SK-N-SH (cell line): Measurements from ENCODE around the gene RGS10. TPM values are rescaled to one million over a fixed set of nuclear protein-coding genes. Genes with fewer than 3 reads are reported as not detected.

ENCODE experiments used
- CTCF ChIA-PET: fragments of 300-600, 350-600 bp; formaldehyde crosslinking; extraction: SDS; loops from one replicate; lab custom pipeline; 2021; lab: Yijun Ruan, JAX
- POLR2A ChIA-PET: fragments of 350-600 bp; sonication (Branson Sonifier 250); formaldehyde crosslinking; extraction: SDS; loops from one replicate; lab custom pipeline; 2020; ENCODE audit warnings: antibody characterized with exemption, inconsistent platforms; lab: Yijun Ruan, JAX
- DNase-seq: peaks from one replicate; pipeline ENCODE4 v3.0.0; 2012
- H2AFZ ChIP-seq: fragments of 200-600 bp; sonication (generic); 2 replicates; pipeline ENCODE4 v1.8.1; 2016; ENCODE audit warnings: antibody characterized with exemption, mild to moderate bottlenecking, low read depth
- H3F3A ChIP-seq: fragments of 200-600 bp; sonication (generic); replicated peaks from 2 replicates; pipeline ENCODE3; 2016; ENCODE audit warnings: antibody characterized with exemption, mild to moderate bottlenecking; ENCODE audit not compliant: insufficient read depth
- H3K27ac ChIP-seq, 2 experiments: fragments of 200-500 bp in 1 of 2; fragments of 200-600 bp in 1 of 2; sonication (Bioruptor generic) in 1 of 2; sonication (generic), shearing (Covaris generic) in 1 of 2; 2 replicates each; pipeline versions ENCODE4 v1.5.1 to v1.6.1; 2014 to 2016; ENCODE audit warnings: low read depth in 2 of 2, inconsistent platforms in 1 of 2, low read length in 1 of 2, mild to moderate bottlenecking in 1 of 2, mixed read lengths in 1 of 2
- H3K27me3 ChIP-seq: fragments of 200-600 bp; sonication (generic), shearing (Covaris generic); 2 replicates; pipeline ENCODE4 v1.6.1; 2016; ENCODE audit warnings: mixed run types; ENCODE audit not compliant: insufficient read depth
- H3K36me3 ChIP-seq, 2 experiments: fragments of 200-500 bp in 1 of 2; fragments of 200-600 bp in 1 of 2; sonication (Bioruptor generic) in 1 of 2; sonication (generic) in 1 of 2; replicated peaks in 1 of 2; 2 replicates each; pipeline versions ENCODE3 to v1.5.1; 2014 to 2016; ENCODE audit warnings: low read length in 1 of 2, mild to moderate bottlenecking in 1 of 2; ENCODE audit not compliant: insufficient read depth in 2 of 2, control insufficient read depth in 1 of 2
- H3K4me1 ChIP-seq, 2 experiments: fragments of 200-500 bp in 1 of 2; fragments of 200-600 bp in 1 of 2; sonication (Bioruptor generic) in 1 of 2; sonication (generic), shearing (Covaris generic) in 1 of 2; 2 replicates each; pipeline versions ENCODE4 v1.5.1 to v1.6.1; 2014 to 2016; ENCODE audit warnings: low read depth in 1 of 2, low read length in 1 of 2, mixed run types in 1 of 2; ENCODE audit not compliant: insufficient read depth in 2 of 2, control insufficient read depth in 1 of 2
- H3K4me2 ChIP-seq: fragments of 200-600 bp; sonication (generic), shearing (Covaris generic); 2 replicates; pipeline ENCODE4 v1.6.1; 2017; ENCODE audit warnings: mixed run types
- H3K4me3 ChIP-seq, 2 experiments: fragments of 200-500 bp in 1 of 2; fragments of 200-600 bp in 1 of 2; sonication (Bioruptor generic) in 1 of 2; sonication (generic), shearing (Covaris generic) in 1 of 2; 2 replicates each; pipeline versions ENCODE4 v1.5.1 to v1.8.1; 2014 to 2016; ENCODE audit warnings: low read depth in 2 of 2, inconsistent platforms in 1 of 2, low read length in 1 of 2, mild to moderate bottlenecking in 1 of 2, mixed read lengths in 1 of 2, moderate library complexity in 1 of 2
- H3K79me2 ChIP-seq: fragments of 200-600 bp; sonication (generic); 2 replicates; pipeline ENCODE4 v1.8.1; 2017; ENCODE audit warnings: mild to moderate bottlenecking; ENCODE audit not compliant: insufficient read depth
- H3K9ac ChIP-seq: fragments of 200-600 bp; sonication (generic); 2 replicates; pipeline ENCODE4 v1.6.1; 2017; ENCODE audit warnings: mixed run types
- H3K9me2 ChIP-seq: fragments of 200-600 bp; sonication (generic); 2 replicates; pipeline ENCODE4 v1.6.1; 2017; ENCODE audit warnings: mixed run types
- H3K9me3 ChIP-seq: fragments of 200-600 bp; sonication (generic); 2 replicates; pipeline ENCODE4 v1.6.1; 2017; ENCODE audit warnings: mixed run types, mild to moderate bottlenecking, moderate library complexity
- H4K20me1 ChIP-seq: fragments of 200-600 bp; sonication (generic); 2 replicates; pipeline ENCODE4 v1.6.1; 2017; ENCODE audit warnings: mild to moderate bottlenecking, mixed run types; ENCODE audit not compliant: insufficient read depth
- CHD2 ChIP-seq: fragments of 150-350 bp; IDR thresholded peaks from 2 replicates; pipeline ENCODE4 v1.6.1; 2018; ENCODE audit warnings: low read length; ENCODE audit not compliant: partially characterized antibody
- CTCF ChIP-seq: fragments of 200-600 bp; sonication (generic); IDR thresholded peaks from 2 replicates; pipeline ENCODE4 v1.6.1; 2017; ENCODE audit warnings: antibody characterized with exemption, mild to moderate bottlenecking, moderate library complexity
- FOSL2 ChIP-seq: IDR thresholded peaks from 2 replicates; pipeline ENCODE4 v1.4.0; 2012; ENCODE audit warnings: low read depth, mild to moderate bottlenecking, moderate library complexity, borderline replicate concordance
- FOXJ3 ChIP-seq: sonication (generic); formaldehyde crosslinking; IDR thresholded peaks from 2 replicates; pipeline ENCODE4 v1.5.1; 2020; ENCODE audit warnings: mild to moderate bottlenecking, missing genetic modification reagents
- GATA2 ChIP-seq: sonication (generic); formaldehyde crosslinking; IDR thresholded peaks from 2 replicates; pipeline ENCODE4 v1.5.0; 2020; ENCODE audit warnings: mild to moderate bottlenecking, missing genetic modification reagents
- MAX ChIP-seq: IDR thresholded peaks from 2 replicates; pipeline ENCODE4 v1.4.0; 2012; ENCODE audit warnings: low read depth
- MXI1 ChIP-seq: IDR thresholded peaks from 2 replicates; pipeline ENCODE4 v1.6.1; 2012; ENCODE audit warnings: mild to moderate bottlenecking, low read depth, low read length, improper control_type of control experiment
- PBX3 ChIP-seq: IDR thresholded peaks from 2 replicates; pipeline ENCODE4; 2012
- POLR2AphosphoS5 ChIP-seq: IDR thresholded peaks from 2 replicates; pipeline ENCODE4 v1.6.1; 2012; ENCODE audit warnings: low read depth, low read length
- RAD21 ChIP-seq: IDR thresholded peaks from 2 replicates; pipeline ENCODE4 v1.6.1; 2012; ENCODE audit warnings: mild to moderate bottlenecking, low read length
- RXRA ChIP-seq: IDR thresholded peaks from 2 replicates; pipeline ENCODE4 v1.4.0; 2012; ENCODE audit warnings: low read depth, mild to moderate bottlenecking, borderline replicate concordance
- SMC3 ChIP-seq: IDR thresholded peaks from 2 replicates; pipeline ENCODE4 v1.6.1; 2012; ENCODE audit warnings: low read depth, low read length, improper control_type of control experiment
- TAF1 ChIP-seq: IDR thresholded peaks from 2 replicates; pipeline ENCODE4 v1.6.1; 2012; ENCODE audit warnings: low read depth, mild to moderate bottlenecking, low read length, moderate library complexity, borderline replicate concordance
- USF1 ChIP-seq: IDR thresholded peaks from 2 replicates; pipeline ENCODE4 v1.4.0; 2012; ENCODE audit warnings: low read depth, borderline replicate concordance
- ZBTB33 ChIP-seq: IDR thresholded peaks from 2 replicates; pipeline ENCODE4 v1.4.0; 2012; ENCODE audit warnings: low read depth, borderline replicate concordance
- WGBS: methylation state at CpG from one replicate; pipeline ENCODE4 v1.1.6; 2017; ENCODE audit warnings: low lambda C conversion rate; 5-methylcytosine and 5-hydroxymethylcytosine counted together
- polyA plus RNA-seq, 3 experiments: library from polyadenylated mRNA; depleted of rRNA; stranded (reverse); fragments of >200 nt; gene quantifications; 2 replicates each; pipeline ENCODE4 v1.2.3, GENCODE V29; 2012

The RGS10 gene
- polyA plus RNA-seq, 1 of the 3 experiments (the other 2 are of a cell fraction) = 44.6 TPM

- Histone ChIP-seq H3K9me2 (no peaks in the 10 kb centered on the region), H3F3A (no peaks in the 10 kb centered on the region), H3K36me3 (no peaks in the 10 kb centered on the region), H3K79me2 (no peaks in the 10 kb centered on the region), H3K27ac (no peak overlapping the region), H3K4me2 (no peak overlapping the region), H4K20me1 (no peaks in the 10 kb centered on the region), H2AFZ (0 out of 2 replicates have a peak overlapping the region, but pooled peaks have one; percentile 51), H3K4me3 (no peak overlapping the region), H3K9ac (no peak overlapping the region), H3K27me3 (no peaks in the 10 kb centered on the region), H3K4me1 (no peaks in the 10 kb centered on the region; a peak in 1 of 4 replicates), H3K9me3 (no peaks in the 10 kb centered on the region)
- WGBS = 43% methylated on average over 5 of the region's 5 CpGs
- no peak for DNase-seq
- ChIA-PET CTCF (interaction anchor here (0.7 to 4.6 kb wide), 26 partner anchors 10 to 325 kb away, joined by 3 to 64 read pairs (median 4); partner anchors contain the start of gene GRK5), POLR2A (no interaction called here)
- no peak for TF ChIP-seq ZBTB33
- no peak for TF ChIP-seq RAD21
- no peak for TF ChIP-seq POLR2AphosphoS5
- no peak for TF ChIP-seq SMC3
- no peak for TF ChIP-seq PBX3
- TF ChIP-seq FOXJ3 = no peak
- TF ChIP-seq CHD2 = no peak
- TF ChIP-seq MXI1 = no peak
- no peak for TF ChIP-seq FOSL2
- TF ChIP-seq USF1 = no peak
These were observed 52.6 kb downstream of the RGS10 start for GRCh38 chr10:119489991-119490326.

- H3K4me2 ChIP-seq = no peak overlapping the region
- CTCF ChIA-PET = interaction anchor here (0.7 to 4.6 kb wide), 9 partner anchors 10 to 297 kb away, joined by 3 to 64 read pairs (median 5); no protein-coding TSS in a partner anchor
- no peaks in the 10 kb centered on the region for H3K27me3 ChIP-seq
- no peaks in the 10 kb centered on the region for H3F3A ChIP-seq
- H3K9ac ChIP-seq = no peak overlapping the region
- H3K36me3 ChIP-seq = no peaks in the 10 kb centered on the region
- no peaks in the 10 kb centered on the region for H3K9me3 ChIP-seq
- no peak overlapping the region for H3K27ac ChIP-seq
- POLR2A ChIA-PET = no interaction called here
- no peaks in the 10 kb centered on the region for H3K9me2 ChIP-seq
- no peaks in the 10 kb centered on the region for H4K20me1 ChIP-seq
- H3K4me3 ChIP-seq = no peak overlapping the region
- 90% methylated on average over 7 of the region's 7 CpGs for WGBS
- no peak for DNase-seq
- H2AFZ ChIP-seq = no peak overlapping the region
- no peaks in the 10 kb centered on the region for H3K79me2 ChIP-seq
- no peaks in the 10 kb centered on the region; a peak in 1 of 4 replicates for H3K4me1 ChIP-seq
- TF ChIP-seq TAF1 (no peak), MAX (no peak), MXI1 (no peak), GATA2 (no peak), CTCF (no peak), ZBTB33 (no peak), RXRA (no peak)
These were observed 53.8 kb downstream of the RGS10 start for GRCh38 chr10:119488675-119489074.
